Neural cell (in vitro differentiated cells): ENCODE measurements around the gene SCARB1. TPM values are rescaled to one million over a fixed set of nuclear protein-coding genes. Genes with fewer than 3 reads are reported as not detected.

Experiments
- H2AFZ ChIP-seq: fragments of 200-600, 300-800 bp; sonication (generic), shearing (Covaris generic); 2 replicates; pipeline ENCODE4 v1.6.0; 2014; ENCODE audit warnings: low read depth, mild to moderate bottlenecking, antibody characterized with exemption, low read length, moderate library complexity
- H3F3A ChIP-seq: fragments of 200-600 bp; shearing (Covaris generic); 2 replicates; pipeline ENCODE4 v1.6.1; 2016; ENCODE audit warnings: mild to moderate bottlenecking, moderate library complexity, mixed read lengths, antibody characterized with exemption, low read length; ENCODE audit not compliant: insufficient read depth, poor library complexity, severe bottlenecking
- H3K27ac ChIP-seq: fragments of 200-600, 300-800 bp; sonication (generic), shearing (Covaris generic); 2 replicates; pipeline ENCODE4 v1.5.1; 2014; ENCODE audit warnings: mild to moderate bottlenecking, low read length, moderate library complexity
- H3K27me3 ChIP-seq: fragments of 300-800, 200-600 bp; sonication (generic), shearing (Covaris generic); 2 replicates; pipeline ENCODE4 v1.6.0; 2014; ENCODE audit warnings: mild to moderate bottlenecking, low read depth, low read length, moderate library complexity; ENCODE audit not compliant: insufficient read depth
- H3K36me3 ChIP-seq: fragments of 300-800, 200-600 bp; sonication (generic), shearing (Covaris generic); 2 replicates; pipeline ENCODE4 v1.5.1; 2014; ENCODE audit warnings: mild to moderate bottlenecking, antibody characterized with exemption, low read length, moderate library complexity; ENCODE audit not compliant: insufficient read depth
- H3K4me2 ChIP-seq: fragments of 300-800, 200-600 bp; sonication (generic), shearing (Covaris generic); 2 replicates; pipeline ENCODE4 v1.6.0; 2014; ENCODE audit warnings: mild to moderate bottlenecking, low read length
- H3K4me3 ChIP-seq: fragments of 300-800, 200-600 bp; sonication (generic), shearing (Covaris generic); 2 replicates; pipeline ENCODE4 v1.5.1; 2014; ENCODE audit warnings: mild to moderate bottlenecking, low read length, moderate library complexity
- H3K79me2 ChIP-seq: fragments of 200-600 bp; shearing (Covaris generic); replicated peaks from 2 replicates; pipeline ENCODE4 v1.6.0; 2014; ENCODE audit warnings: mild to moderate bottlenecking, low read length, moderate library complexity; ENCODE audit not compliant: insufficient read depth
- H3K9ac ChIP-seq: fragments of 300-800, 200-600 bp; sonication (generic), shearing (Covaris generic); 2 replicates; pipeline ENCODE4 v1.6.1; 2016; ENCODE audit warnings: mild to moderate bottlenecking, low read length, mixed read lengths
- H3K9me2 ChIP-seq: fragments of 200-600 bp; shearing (Covaris generic); 2 replicates; pipeline ENCODE4 v1.6.1; 2016; ENCODE audit warnings: mild to moderate bottlenecking, low read length, mixed read lengths; ENCODE audit not compliant: insufficient read depth
- H3K9me3 ChIP-seq: fragments of 200-600, 300-800 bp; sonication (generic), shearing (Covaris generic); 2 replicates; pipeline ENCODE4 v1.6.1; 2016; ENCODE audit warnings: mild to moderate bottlenecking, mixed run types, low read length, moderate library complexity, mixed read lengths
- H4K20me1 ChIP-seq: fragments of 200-600 bp; shearing (Covaris generic); 2 replicates; pipeline ENCODE4 v1.6.1; 2016; ENCODE audit warnings: mild to moderate bottlenecking, mixed run types; ENCODE audit not compliant: insufficient read depth
- CTCF ChIP-seq: fragments of 450-650 bp; IDR thresholded peaks from 2 replicates; pipeline ENCODE4 v1.5.1; 2014; ENCODE audit warnings: antibody characterized with exemption, mild to moderate bottlenecking, moderate library complexity; ENCODE audit not compliant: poor library complexity, severe bottlenecking
- EP300 ChIP-seq: fragments of 450-650 bp; conservative IDR thresholded peaks from 2 replicates; pipeline ENCODE4 v1.6.1; 2014; ENCODE audit warnings: antibody characterized with exemption, mild to moderate bottlenecking, moderate library complexity; ENCODE audit not compliant: poor library complexity, severe bottlenecking
- EZH2 ChIP-seq: fragments of 200-600, 300-800 bp; shearing (Covaris generic), sonication (generic); IDR thresholded peaks from 2 replicates; pipeline ENCODE4 v1.6.1; 2014; ENCODE audit warnings: antibody characterized with exemption, low read length, borderline replicate concordance, mild to moderate bottlenecking; ENCODE audit not compliant: insufficient read depth, poor library complexity, severe bottlenecking
- MXI1 ChIP-seq: fragments of 450-650 bp; conservative IDR thresholded peaks from 2 replicates; pipeline ENCODE4 v1.6.1; 2014; ENCODE audit warnings: antibody characterized with exemption, mild to moderate bottlenecking; ENCODE audit not compliant: poor library complexity, severe bottlenecking
- POLR2AphosphoS5 ChIP-seq: IDR thresholded peaks from 2 replicates; pipeline ENCODE4 v1.6.1; 2012
- RAD21 ChIP-seq: fragments of 450-650 bp; conservative IDR thresholded peaks from 2 replicates; pipeline ENCODE4 v1.6.1; 2014; ENCODE audit warnings: antibody characterized with exemption, mild to moderate bottlenecking, moderate library complexity
- REST ChIP-seq: IDR thresholded peaks from 2 replicates; pipeline ENCODE4 v1.6.1; 2012; ENCODE audit warnings: borderline replicate concordance
- SMC3 ChIP-seq: fragments of 450-650 bp; conservative IDR thresholded peaks from 2 replicates; pipeline ENCODE4 v1.6.1; 2014; ENCODE audit warnings: antibody characterized with exemption, mild to moderate bottlenecking, moderate library complexity; ENCODE audit not compliant: poor library complexity
- TAF1 ChIP-seq: IDR thresholded peaks from 2 replicates; pipeline ENCODE4 v1.6.1; 2012; ENCODE audit warnings: low read depth
- polyA plus RNA-seq: library from polyadenylated mRNA; depleted of rRNA; stranded (reverse); fragments of >200 nt; gene quantifications from 2 replicates; pipeline ENCODE4 v1.2.3, GENCODE V29; 2014

Gene SCARB1
- polyA plus RNA-seq, 1 donor from 2014 or later = 5.8 TPM

GRCh38 chr12:124741211-124741610 is 122.5 kb downstream of the SCARB1 start (continued):
- no peak for TF ChIP-seq SMC3
- no peak for TF ChIP-seq RAD21

GRCh38 chr12:124740691-124741137 is 123.0 kb downstream of the SCARB1 start:
- Histone ChIP-seq H3K27ac (no peak overlapping the region), H3K9ac (no peak overlapping the region), H3K9me3 (no peaks in the 10 kb centered on the region), H3K9me2 (no peaks in the 10 kb centered on the region), H3F3A (no peaks in the 10 kb centered on the region), H3K4me3 (no peak overlapping the region), H3K36me3 (no peaks in the 10 kb centered on the region), H4K20me1 (no peaks in the 10 kb centered on the region), H3K4me2 (no peak overlapping the region), H3K79me2 (no peaks in the 10 kb centered on the region), H3K27me3 (no peaks in the 10 kb centered on the region), H2AFZ (no peak overlapping the region)
- TF ChIP-seq TAF1 (no peak), POLR2AphosphoS5 (no peak), RAD21 (no peak), EP300 (no peak), REST (no peak), MXI1 (no peak), EZH2 (no peak), SMC3 (no peak), CTCF (no peak)

GRCh38 chr12:124739953-124740561 is 123.6 kb downstream of the SCARB1 start:
- H3F3A ChIP-seq = no peaks in the 10 kb centered on the region
- TF ChIP-seq EP300 = no peak
- TF ChIP-seq MXI1 = no peak
- no peak for TF ChIP-seq REST
- TF ChIP-seq RAD21 = no peak
- no peak for TF ChIP-seq SMC3
- TF ChIP-seq CTCF = no peak
- no peak for TF ChIP-seq EZH2
- no peak for TF ChIP-seq TAF1
- no peak for TF ChIP-seq POLR2AphosphoS5
- H3K9me2 ChIP-seq = no peaks in the 10 kb centered on the region
- no peaks in the 10 kb centered on the region for H3K27me3 ChIP-seq
- H4K20me1 ChIP-seq = no peaks in the 10 kb centered on the region
- no peaks in the 10 kb centered on the region for H3K36me3 ChIP-seq
- H3K27ac ChIP-seq = no peak overlapping the region
- no peak overlapping the region for H3K4me2 ChIP-seq
- H3K9me3 ChIP-seq = no peaks in the 10 kb centered on the region
- no peak overlapping the region for H2AFZ ChIP-seq
- H3K79me2 ChIP-seq = no peaks in the 10 kb centered on the region
- H3K4me3 ChIP-seq = no peak overlapping the region
- H3K9ac ChIP-seq = no peak overlapping the region
